Measurements from ENCODE around the gene SLC37A1.

The SLC37A1 gene

GRCh38 chr21:42546433-42546832 lies 32.8 kb downstream of the SLC37A1 start:
- no peak for DNase-seq

- no peak for DNase-seq
Observed at GRCh38 chr21:42547001-42547905, 33.6 kb downstream of the SLC37A1 start.

- DNase-seq: no peak
Observed at GRCh38 chr21:42547906-42548365, 34.3 kb downstream of the SLC37A1 start.

- DNase-seq: no peak
Observed at GRCh38 chr21:42548687-42549406, 35.2 kb downstream of the SLC37A1 start.

- no peak for DNase-seq
Observed at GRCh38 chr21:42550817-42551216, 37.2 kb downstream of the SLC37A1 start.

- DNase-seq: no peak
Observed at GRCh38 chr21:42552407-42553336, 39.0 kb downstream of the SLC37A1 start.

- no peak for DNase-seq
Observed at GRCh38 chr21:42553435-42553834, 39.8 kb downstream of the SLC37A1 start.

GRCh38 chr21:42554251-42554961 lies 40.8 kb downstream of the SLC37A1 start:
- DNase-seq: no peak

- DNase-seq: no peak
Observed at GRCh38 chr21:42555756-42556438, 42.2 kb downstream of the SLC37A1 start.

- DNase-seq: no peak
Observed at GRCh38 chr21:42556476-42556875, 42.8 kb downstream of the SLC37A1 start.

GRCh38 chr21:42556960-42557359 lies 43.3 kb downstream of the SLC37A1 start:
- no peak for DNase-seq

- no peak for DNase-seq
Observed at GRCh38 chr21:42557420-42557819, 43.8 kb downstream of the SLC37A1 start.

- DNase-seq: no peak
Observed at GRCh38 chr21:42558368-42558767, 44.7 kb downstream of the SLC37A1 start.

- DNase-seq: no peak
Observed at GRCh38 chr21:42558846-42559245, 45.2 kb downstream of the SLC37A1 start.

GRCh38 chr21:42559326-42559725 lies 45.7 kb downstream of the SLC37A1 start:
- no peak for DNase-seq

- no peak for DNase-seq
Observed at GRCh38 chr21:42560517-42561179, 47.0 kb downstream of the SLC37A1 start.

- DNase-seq: no peak
Observed at GRCh38 chr21:42561762-42562650, 48.4 kb downstream of the SLC37A1 start.

- DNase-seq: no peak
Observed at GRCh38 chr21:42562816-42563215, 49.2 kb downstream of the SLC37A1 start.

- no peak for DNase-seq
Observed at GRCh38 chr21:42563261-42563660, 49.6 kb downstream of the SLC37A1 start.

GRCh38 chr21:42563686-42564085 lies 50.0 kb downstream of the SLC37A1 start:
- DNase-seq: no peak
